ENCODE results near the gene RNF151.
A peak's percentile ranks its signal among the peaks of the same experiment; 100 is the strongest.

The RNF151 gene

DNA sequence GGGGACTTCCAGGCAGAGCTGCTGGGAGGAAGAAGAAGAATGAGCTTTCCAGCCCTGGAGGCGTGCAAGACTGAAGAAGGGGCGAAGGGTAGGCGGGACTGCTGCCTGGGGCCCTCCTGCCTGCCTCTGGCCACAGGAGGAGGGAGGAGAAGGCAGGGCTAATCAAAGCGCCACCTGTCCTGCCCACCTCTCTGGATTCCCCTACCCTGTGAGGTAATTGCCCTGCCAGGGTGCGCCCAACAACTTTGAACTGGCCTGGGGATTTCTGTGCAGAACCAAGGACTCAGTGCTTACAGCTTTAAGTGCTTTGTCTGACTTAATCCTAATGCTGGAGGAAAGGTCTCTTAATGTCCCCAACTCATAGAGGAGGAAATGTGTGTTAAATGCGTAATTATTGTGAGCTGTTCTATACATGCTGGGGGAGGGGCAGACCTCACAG is 14.8 kb downstream of the RNF151 start, which contains the start of gene NOXO1:
Gene NOXO1 (minus strand): TSS at position 72 of the 439 bp plus-strand sequence. CDS start 290 bp downstream, outside the sequence.
- TF ChIP-seq CTCF (conservative IDR thresholded peaks at IDR 0.05; ENCODE audit: control insufficient read depth, insufficient read depth, low read depth, low read length), result no peak
- no peak for DNase-seq (ENCODE audit: low read depth)
- no peak within 1 kb of the TSS for H3K4me3 ChIP-seq (ENCODE audit: control insufficient read depth, low read depth, low read length)

DNA sequence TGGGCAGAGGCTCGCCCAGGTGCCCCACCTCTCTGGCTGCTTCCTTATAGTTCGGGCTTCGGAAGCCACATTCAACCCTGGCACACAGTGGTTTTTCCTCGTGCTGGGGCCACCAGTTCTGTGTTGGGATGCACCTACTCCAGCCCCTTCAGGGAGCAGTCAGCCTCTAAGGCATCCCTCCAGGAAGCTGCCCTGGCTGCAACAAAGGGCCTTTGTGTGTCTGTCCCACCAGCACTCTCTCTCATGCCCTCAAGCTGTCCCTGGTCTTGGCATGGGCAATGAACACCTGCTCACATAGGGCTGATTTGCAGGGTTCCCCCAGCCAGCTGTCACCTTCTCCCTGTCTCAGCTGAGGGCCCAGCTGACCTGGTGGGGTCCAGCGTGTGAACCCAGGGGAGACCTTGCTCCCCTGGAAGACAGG is 15.4 kb downstream of the RNF151 start:
- H3K4me3 ChIP-seq (ENCODE audit: control insufficient read depth, low read depth, low read length), result no peak overlapping the region
- no peak for DNase-seq (ENCODE audit: low read depth)
- TF ChIP-seq CTCF (conservative IDR thresholded peaks at IDR 0.05; ENCODE audit: control insufficient read depth, insufficient read depth, low read depth, low read length), result no peak

GRCh38 chr16:1982991-1983543 is 16.4 kb downstream of the RNF151 start:
- no peak overlapping the region for H3K4me3 ChIP-seq (ENCODE audit: control insufficient read depth, low read depth, low read length)
- TF ChIP-seq CTCF (conservative IDR thresholded peaks at IDR 0.05; ENCODE audit: control insufficient read depth, insufficient read depth, low read depth, low read length), result no peak
- DNase-seq (ENCODE audit: low read depth), result no peak

DNA sequence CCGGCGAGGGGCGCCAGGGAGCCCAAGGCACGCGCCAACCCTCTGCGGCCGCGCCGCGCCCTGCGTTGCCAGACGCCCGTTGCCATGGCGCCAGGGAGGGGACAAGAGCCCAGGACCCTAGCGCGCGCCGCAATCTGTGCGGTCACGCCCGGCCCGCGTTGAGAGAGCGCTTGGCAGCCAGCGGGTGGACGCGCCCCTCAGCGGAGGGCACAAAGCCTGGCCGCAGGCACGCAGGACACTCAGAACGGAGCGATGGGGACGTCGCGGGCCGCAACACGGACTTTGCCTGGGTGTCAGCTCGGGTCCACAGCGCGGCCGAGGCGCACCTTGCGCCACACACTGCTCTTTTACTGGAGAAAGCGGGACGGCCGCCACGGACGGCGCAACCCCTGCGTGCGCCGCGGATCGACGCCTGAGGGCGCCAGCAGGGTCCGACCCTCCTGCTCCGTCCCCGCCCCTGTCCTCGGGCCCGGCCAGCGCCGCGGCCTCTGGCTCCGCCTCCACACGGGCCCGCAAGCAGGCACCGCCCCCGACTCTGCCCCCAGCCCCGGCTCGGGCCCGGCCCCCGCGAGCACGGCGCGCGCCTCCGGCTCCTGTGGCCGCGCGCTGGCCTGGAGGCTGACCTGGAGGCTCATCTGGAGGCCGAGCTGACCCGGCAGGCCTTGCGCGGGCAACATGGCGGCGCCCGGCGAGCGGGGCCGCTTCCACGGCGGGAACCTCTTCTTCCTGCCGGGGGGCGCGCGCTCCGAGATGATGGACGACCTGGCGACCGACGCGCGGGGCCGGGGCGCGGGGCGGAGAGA is 17.1 kb downstream of the RNF151 start, which contains the start of gene GFER:
Gene GFER (plus strand): TSS at position 650 of the 803 bp plus-strand sequence. CDS start 26 bp downstream, at position 676.
- peak; percentile 89 for DNase-seq (ENCODE audit: low read depth)
- peak; percentile 22 for TF ChIP-seq CTCF (conservative IDR thresholded peaks at IDR 0.05; ENCODE audit: control insufficient read depth, insufficient read depth, low read depth, low read length)
- peak within 1 kb of the TSS; percentile 70 for H3K4me3 ChIP-seq (ENCODE audit: control insufficient read depth, low read depth, low read length)

GRCh38 chr16:1984347-1985225 is 17.9 kb downstream of the RNF151 start:
- H3K4me3 ChIP-seq (ENCODE audit: control insufficient read depth, low read depth, low read length), result peak overlapping the region; percentile 70
- no peak for TF ChIP-seq CTCF (conservative IDR thresholded peaks at IDR 0.05; ENCODE audit: control insufficient read depth, insufficient read depth, low read depth, low read length)
- DNase-seq (ENCODE audit: low read depth), result no peak

- DNase-seq (ENCODE audit: low read depth), result no peak
- H3K4me3 ChIP-seq (ENCODE audit: control insufficient read depth, low read depth, low read length), result no peak overlapping the region
- TF ChIP-seq CTCF (conservative IDR thresholded peaks at IDR 0.05; ENCODE audit: control insufficient read depth, insufficient read depth, low read depth, low read length), result no peak
Observed at GRCh38 chr16:1985466-1986150, 19.0 kb downstream of the RNF151 start.
